Right lobe of liver (tissue), 4 donors: ENCODE data around the gene COX7A2L.
"Not testable (repeated sequence)": the region's sequence is repeated elsewhere in the genome, so short reads cannot be mapped to it uniquely, and the experiment has no call there.

Experiments
- CTCF ChIP-seq, 4 donors: fragments of 200-600 bp in 3 of 4; fragments of 450-650 bp in 1 of 4; IDR thresholded peaks; one replicate each; pipeline versions ENCODE4 v1.5.1 to v1.8.0; 2016 to 2022; ENCODE audit warnings: antibody characterized with exemption in 4 of 4, mild to moderate bottlenecking in 2 of 4
- POLR2A ChIP-seq: fragments of 450-650 bp; IDR thresholded peaks from one replicate; pipeline ENCODE4 v1.6.1; 2017; ENCODE audit warnings: antibody characterized with exemption, mild to moderate bottlenecking
- donor health status: DM: no; HTN: no; CAD: no.
- donor health status: DM: no; HTN: no; CAD: no.
- donor health status: DM: no; HTN: yes; CAD: no.

GRCh38 chr2:42347518-42347917, 13.5 kb downstream of the COX7A2L start:
- TF ChIP-seq CTCF (IDR thresholded peaks at IDR 0.05); POLR2A: not testable (repeated sequence)
